Measurements from ENCODE around the gene TRAK1.

GRCh38 chr3:42110631-42111030, 19.5 kb downstream of the TRAK1 start:
- TF ChIP-seq POLR2A (IDR thresholded peaks at IDR 0.05; ENCODE audit: low read length), result no peak
- no peak for TF ChIP-seq GATA1 (IDR thresholded peaks at IDR 0.05; ENCODE audit: low read depth, low read length)
